Testis (tissue), 3 donors: Measurements from ENCODE around the gene CDPF1. TPM values are rescaled to one million over a fixed set of nuclear protein-coding genes. Genes with fewer than 3 reads are reported as not detected.

Experiments used
- DNase-seq: peaks from one replicate; pipeline ENCODE4 v3.0.0-alpha.2; 2019
- H3K27ac ChIP-seq, 2 donors: fragments of 200-600 bp; sonication (generic); one replicate each; pipeline ENCODE4 v1.5.1; 2019
- H3K27me3 ChIP-seq: fragments of 200-600 bp; sonication (generic); one replicate; pipeline ENCODE4 v1.5.1; 2019
- H3K36me3 ChIP-seq: fragments of 200-600 bp; sonication (generic); one replicate; pipeline ENCODE4 v1.5.1; 2017; ENCODE audit warnings: low read depth; ENCODE audit errors: missing control alignments
- H3K4me1 ChIP-seq: fragments of 200-600 bp; sonication (generic); one replicate; pipeline ENCODE4 v1.5.1; 2019
- H3K4me3 ChIP-seq, 2 donors: fragments of 200-600 bp; sonication (generic); one replicate each; pipeline ENCODE4 v1.5.1; 2017 to 2019
- H3K9me3 ChIP-seq: fragments of 200-600 bp; sonication (generic); one replicate; pipeline ENCODE4 v1.5.1; 2017
- POLR2A ChIP-seq: fragments of 450-650 bp; IDR thresholded peaks from one replicate; pipeline ENCODE4 v1.6.1; 2017; ENCODE audit warnings: antibody characterized with exemption, mild to moderate bottlenecking, moderate library complexity
- WGBS, 2 donors: methylation state at CpG; one replicate each; pipeline ENCODE4 v1.1.5; 2018; 5-methylcytosine and 5-hydroxymethylcytosine counted together
- intact Hi-C: fragments of 100-400 bp; cut with DNase I; formaldehyde crosslinking; loops from one replicate; pipeline ENCODE4 v1.15.1; 2023; ENCODE audit warnings: low total_unique reads
- polyA plus RNA-seq: library from polyadenylated mRNA; stranded (reverse); fragments of 350-450 nt; fragmentation: Illumina TruSeq; extraction: RNeasy Lipid Tissue Mini Kit (QIAGEN cat#74804); gene quantifications from one replicate; pipeline ENCODE4 v1.2.3, GENCODE V29; 2014; ENCODE audit warnings: low read depth, low replicate concordance; ENCODE audit not compliant: insufficient read depth
- total RNA-seq, 2 donors: library from RNA; depleted of rRNA; stranded (reverse); fragments of >200 nt; gene quantifications; one replicate each; pipeline ENCODE4 v1.2.3, GENCODE V29; 2016
- TF ChIP-seq, protein P1 (sequence below), 3 experiments: fragments of 450-650 bp in 2 of 3; fragments of 200-600 bp in 1 of 3; sonication (generic) in 1 of 3; IDR thresholded peaks; one replicate each; pipeline ENCODE4 v1.5.1; 2016 to 2019; ENCODE audit warnings: antibody characterized with exemption in 3 of 3, mild to moderate bottlenecking in 2 of 3, moderate library complexity in 1 of 3

CDPF1 gene
- total and polyA plus RNA-seq, 3 donors from 2014 or later: 6.0 to 12.2 (median 11.0) TPM

DNA sequence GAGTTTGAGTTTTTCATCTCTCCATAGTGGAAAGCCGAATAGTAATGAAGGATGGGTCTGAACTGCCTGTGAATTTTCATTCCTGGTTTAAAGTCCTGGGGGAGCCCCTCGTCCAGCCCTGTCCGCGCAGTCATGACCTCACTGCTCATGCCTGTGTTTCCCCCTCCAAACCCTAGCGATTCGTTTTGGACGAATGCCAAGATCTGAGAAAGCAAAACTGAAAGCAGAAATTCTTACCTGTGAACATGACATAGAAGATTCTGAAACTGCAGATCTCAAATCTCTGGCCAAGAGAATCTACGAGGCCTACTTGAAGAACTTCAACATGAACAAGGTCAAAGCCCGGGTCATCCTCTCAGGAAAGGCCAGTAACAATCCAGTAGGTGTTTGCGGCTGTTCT lies 30.5 kb downstream of the CDPF1 start:
- Histone ChIP-seq H3K4me3 (no peak overlapping the region), H3K4me1 (no peaks in the 10 kb centered on the region), H3K9me3 (no peaks in the 10 kb centered on the region), H3K27me3 (no peaks in the 10 kb centered on the region), H3K36me3 (no peaks in the 10 kb centered on the region), H3K27ac (no peak overlapping the region)
- TF ChIP-seq, protein P1, sequence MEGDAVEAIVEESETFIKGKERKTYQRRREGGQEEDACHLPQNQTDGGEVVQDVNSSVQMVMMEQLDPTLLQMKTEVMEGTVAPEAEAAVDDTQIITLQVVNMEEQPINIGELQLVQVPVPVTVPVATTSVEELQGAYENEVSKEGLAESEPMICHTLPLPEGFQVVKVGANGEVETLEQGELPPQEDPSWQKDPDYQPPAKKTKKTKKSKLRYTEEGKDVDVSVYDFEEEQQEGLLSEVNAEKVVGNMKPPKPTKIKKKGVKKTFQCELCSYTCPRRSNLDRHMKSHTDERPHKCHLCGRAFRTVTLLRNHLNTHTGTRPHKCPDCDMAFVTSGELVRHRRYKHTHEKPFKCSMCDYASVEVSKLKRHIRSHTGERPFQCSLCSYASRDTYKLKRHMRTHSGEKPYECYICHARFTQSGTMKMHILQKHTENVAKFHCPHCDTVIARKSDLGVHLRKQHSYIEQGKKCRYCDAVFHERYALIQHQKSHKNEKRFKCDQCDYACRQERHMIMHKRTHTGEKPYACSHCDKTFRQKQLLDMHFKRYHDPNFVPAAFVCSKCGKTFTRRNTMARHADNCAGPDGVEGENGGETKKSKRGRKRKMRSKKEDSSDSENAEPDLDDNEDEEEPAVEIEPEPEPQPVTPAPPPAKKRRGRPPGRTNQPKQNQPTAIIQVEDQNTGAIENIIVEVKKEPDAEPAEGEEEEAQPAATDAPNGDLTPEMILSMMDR (IDR thresholded peaks at IDR 0.05): no peak
- no peak for TF ChIP-seq POLR2A
- no peak for DNase-seq
- intact Hi-C loops: no loop called here
- WGBS, 2 donors: 76 to 89% methylated on average over 10 of the region's 10 CpGs

DNA sequence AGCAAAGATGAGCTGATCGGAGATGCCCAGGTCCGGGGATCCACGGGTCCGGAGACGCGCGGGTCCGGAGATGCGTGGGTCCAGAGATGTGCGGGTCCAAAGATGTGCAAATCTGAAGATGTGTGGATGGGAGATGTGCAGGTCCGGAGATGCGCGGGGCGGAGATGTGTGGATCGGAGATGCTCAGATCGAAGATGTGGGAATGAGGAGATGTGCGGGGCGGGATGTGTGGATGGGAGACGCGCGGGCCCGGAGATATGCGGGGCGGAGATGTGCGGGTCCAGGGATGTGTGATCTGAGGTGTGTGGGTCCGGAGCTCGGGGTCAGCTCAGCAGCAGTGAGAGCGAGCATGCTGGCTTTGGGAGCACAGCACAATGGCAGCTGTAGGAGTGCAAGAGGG lies 35.5 kb downstream of the CDPF1 start:
- Histone ChIP-seq H3K27ac (no peak overlapping the region), H3K4me3 (no peak overlapping the region), H3K9me3 (no peaks in the 10 kb centered on the region), H3K4me1 (no peaks in the 10 kb centered on the region), H3K27me3 (no peaks in the 10 kb centered on the region), H3K36me3 (no peaks in the 10 kb centered on the region)
- intact Hi-C loops: no loop called here
- no peak for DNase-seq
- TF ChIP-seq, protein P1 (IDR thresholded peaks at IDR 0.05): no peak
- no peak for TF ChIP-seq POLR2A
- 67 to 83% methylated on average over 28 of the region's 28 CpGs for WGBS, 2 donors

DNA sequence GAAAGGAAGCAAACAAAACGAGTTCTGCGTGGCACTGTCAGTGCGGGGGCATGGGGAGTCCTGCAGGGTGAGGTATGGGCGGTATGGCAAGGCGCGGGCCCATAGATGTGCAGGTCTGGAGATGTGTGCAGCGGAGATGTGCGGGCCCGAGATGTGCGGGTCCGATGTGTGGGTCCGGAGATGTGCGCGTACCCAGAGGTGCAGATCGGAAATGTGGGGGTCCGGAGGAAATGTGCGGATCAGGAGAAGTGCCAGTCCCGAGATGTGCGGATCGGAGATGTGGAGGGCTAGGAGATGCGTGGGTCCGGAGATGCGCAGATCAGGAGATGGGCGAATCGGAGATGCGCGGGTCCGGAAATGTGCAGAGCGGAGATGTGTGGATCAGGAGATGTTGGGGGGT lies 35.9 kb downstream of the CDPF1 start:
- Histone ChIP-seq H3K4me1 (no peaks in the 10 kb centered on the region), H3K27me3 (no peaks in the 10 kb centered on the region), H3K9me3 (no peaks in the 10 kb centered on the region), H3K36me3 (no peaks in the 10 kb centered on the region), H3K4me3 (no peak overlapping the region), H3K27ac (no peak overlapping the region)
- DNase-seq: no peak
- intact Hi-C loops: no loop called here
- TF ChIP-seq, protein P1 (IDR thresholded peaks at IDR 0.05): no peak
- no peak for TF ChIP-seq POLR2A
- 55 to 90% methylated on average over 29 of the region's 29 CpGs for WGBS, 2 donors

DNA sequence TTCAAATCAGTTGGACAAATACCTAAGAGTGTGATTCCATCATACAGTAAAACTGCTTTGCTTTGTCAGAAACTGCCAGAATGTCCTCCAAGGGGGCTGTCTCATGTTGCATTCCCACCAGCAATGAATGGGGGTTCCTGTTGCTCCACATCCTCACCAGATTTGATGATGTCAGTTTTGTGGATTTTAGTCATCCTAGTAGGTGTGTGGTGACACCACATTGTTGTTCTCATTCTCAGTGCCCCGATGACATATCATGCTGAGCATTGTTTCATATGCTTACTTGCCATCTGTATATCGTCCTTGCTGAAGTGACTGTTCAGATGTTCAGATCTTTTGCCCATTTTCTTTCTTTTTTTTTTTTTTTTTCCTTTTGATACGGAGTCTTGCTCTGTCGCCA lies 37.0 kb downstream of the CDPF1 start:
- intact Hi-C loops: no loop called here
- no peak overlapping the region for H3K4me3 ChIP-seq
- no peaks in the 10 kb centered on the region for H3K4me1 ChIP-seq
- WGBS, 2 donors: 97 to 100% methylated on average over 4 of the region's 4 CpGs
- no peak overlapping the region for H3K27ac ChIP-seq
- H3K36me3 ChIP-seq: no peaks in the 10 kb centered on the region
- TF ChIP-seq, protein P1 (IDR thresholded peaks at IDR 0.05): no peak
- no peak for TF ChIP-seq POLR2A
- no peaks in the 10 kb centered on the region for H3K27me3 ChIP-seq
- DNase-seq: no peak
- no peaks in the 10 kb centered on the region for H3K9me3 ChIP-seq

DNA sequence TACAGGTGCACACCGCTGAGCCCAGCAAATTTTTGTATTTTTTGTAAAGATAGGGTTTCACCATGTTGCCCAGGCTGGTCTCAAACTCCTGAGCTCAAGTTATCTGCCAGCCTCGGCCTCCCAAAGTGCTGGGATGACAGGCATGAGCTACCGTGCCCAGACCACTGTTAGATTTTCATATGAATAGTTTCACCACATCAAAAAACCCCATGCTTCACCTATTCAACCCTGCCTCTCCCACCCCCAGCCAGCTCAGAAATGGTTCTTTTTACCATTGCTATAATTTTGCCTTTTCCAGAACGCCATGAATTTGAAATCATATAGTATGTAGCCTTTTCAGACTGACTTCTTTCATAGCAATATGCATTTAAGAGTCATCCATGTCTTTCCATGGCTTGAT lies 37.9 kb downstream of the CDPF1 start:
- no peak for DNase-seq
- H3K36me3 ChIP-seq: no peaks in the 10 kb centered on the region
- 82 to 95% methylated on average over 4 of the region's 4 CpGs for WGBS, 2 donors
- H3K27ac ChIP-seq: no peak overlapping the region
- H3K9me3 ChIP-seq: no peaks in the 10 kb centered on the region
- H3K27me3 ChIP-seq: no peaks in the 10 kb centered on the region
- intact Hi-C loops: no loop called here
- TF ChIP-seq, protein P1 (IDR thresholded peaks at IDR 0.05): no peak
- no peaks in the 10 kb centered on the region for H3K4me1 ChIP-seq
- H3K4me3 ChIP-seq: no peak overlapping the region
